K562 (cell line): ENCODE data around the gene AHSA1.

Source experiments
- FOXJ3 ChIP-seq: sonication (generic); formaldehyde crosslinking; IDR thresholded peaks from 2 replicates; pipeline ENCODE4 v1.4.0; 2020; ENCODE audit warnings: mild to moderate bottlenecking, missing genetic modification reagents
- HDAC2 ChIP-seq: fragments of 450-650 bp; IDR thresholded peaks from 2 replicates; pipeline ENCODE4 v1.6.1; 2016; ENCODE audit warnings: mild to moderate bottlenecking
- LCOR ChIP-seq: sonication (generic); formaldehyde crosslinking; IDR thresholded peaks from 2 replicates; pipeline ENCODE4 v1.8.0; 2022; ENCODE audit warnings: mild to moderate bottlenecking, missing genetic modification reagents
- PHF21A ChIP-seq: fragments of 450-650 bp; IDR thresholded peaks from 2 replicates; pipeline ENCODE4 v1.6.1; 2017; ENCODE audit warnings: low read depth, borderline replicate concordance
- SETDB1 ChIP-seq: IDR thresholded peaks from one replicate; pipeline ENCODE4 v1.6.1; 2012; ENCODE audit warnings: low read length, control low read depth, inconsistent platforms
- SRF ChIP-seq, 2 experiments: fragments of 250-450, 450-650 bp in 1 of 2; sonication (Bioruptor Pico) in 1 of 2; sonication (generic) in 1 of 2; formaldehyde crosslinking; IDR thresholded peaks; 2 replicates each; pipeline versions ENCODE4 v1.5.0 to v1.5.1; 2020 to 2022; ENCODE audit warnings: mild to moderate bottlenecking in 1 of 2, missing genetic modification reagents in 1 of 2
- TBP ChIP-seq: optimal IDR thresholded peaks from 2 replicates; pipeline ENCODE3; 2011; ENCODE audit warnings: low read depth, low read length, improper control_type of control experiment
- ZNF583 ChIP-seq: fragments of 250-450 bp; sonication (Bioruptor Pico); IDR thresholded peaks from 2 replicates; pipeline ENCODE4 v1.4.0; 2020
- TF ChIP-seq, protein P1 (sequence below): sonication (generic); formaldehyde crosslinking; IDR thresholded peaks from 2 replicates; pipeline ENCODE4 v1.8.1; 2022; ENCODE audit warnings: missing genetic modification reagents
- TF ChIP-seq, protein P2 (sequence below), 2 experiments: IDR thresholded peaks; 2 replicates each; pipeline ENCODE4 v1.6.1; 2012; ENCODE audit warnings: improper control_type of control experiment in 2 of 2, low read depth in 2 of 2, low read length in 2 of 2, borderline replicate concordance in 1 of 2
- TF ChIP-seq, protein P3 (sequence below), 3 experiments: IDR thresholded peaks in 2 of 3; conservative IDR thresholded peaks in 1 of 3; 2 replicates each; pipeline ENCODE4 v1.5.1; 2011 to 2012; ENCODE audit warnings: low read length in 3 of 3, mild to moderate bottlenecking in 3 of 3, control low read depth in 2 of 3, improper control_type of control experiment in 1 of 3, inconsistent platforms in 1 of 3, low read depth in 1 of 3, mixed read lengths in 1 of 3, moderate library complexity in 1 of 3; ENCODE audit not compliant: insufficient read depth in 2 of 3
- TF ChIP-seq, protein P4 (sequence below): fragments of 450-650 bp; IDR thresholded peaks from 2 replicates; pipeline ENCODE4 v1.6.1; 2017; ENCODE audit warnings: antibody characterized with exemption

DNA sequence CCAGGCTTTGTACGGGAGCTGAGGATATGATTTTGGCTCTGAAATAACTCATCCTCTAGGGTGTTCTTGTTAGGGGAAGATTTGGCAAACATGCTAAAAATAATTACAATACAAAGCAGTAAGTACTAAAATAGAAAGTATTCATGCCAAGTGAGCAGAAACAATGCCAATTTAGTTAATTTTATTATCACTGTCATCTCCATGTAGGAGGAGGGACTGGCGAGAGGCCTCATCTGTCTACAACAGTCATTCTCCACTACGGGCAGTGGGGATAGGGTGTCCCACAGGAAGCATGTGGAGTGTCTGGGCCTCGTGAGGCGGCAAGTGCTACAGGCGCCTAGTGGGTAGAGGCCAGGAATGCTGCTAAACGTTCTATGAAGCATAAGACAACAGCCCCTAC lies 37.4 kb downstream of the AHSA1 start:
- TF ChIP-seq SETDB1 (no peak), FOXJ3 (CRISPR knock-in tag) (no peak), LCOR (CRISPR knock-in tag) (no peak), SRF (CRISPR knock-in tag; IDR thresholded peaks at IDR 0.05) (no peak), ZNF583 (no peak), TBP (no peak), PHF21A (no peak), HDAC2 (no peak)
- TF ChIP-seq, protein P1, sequence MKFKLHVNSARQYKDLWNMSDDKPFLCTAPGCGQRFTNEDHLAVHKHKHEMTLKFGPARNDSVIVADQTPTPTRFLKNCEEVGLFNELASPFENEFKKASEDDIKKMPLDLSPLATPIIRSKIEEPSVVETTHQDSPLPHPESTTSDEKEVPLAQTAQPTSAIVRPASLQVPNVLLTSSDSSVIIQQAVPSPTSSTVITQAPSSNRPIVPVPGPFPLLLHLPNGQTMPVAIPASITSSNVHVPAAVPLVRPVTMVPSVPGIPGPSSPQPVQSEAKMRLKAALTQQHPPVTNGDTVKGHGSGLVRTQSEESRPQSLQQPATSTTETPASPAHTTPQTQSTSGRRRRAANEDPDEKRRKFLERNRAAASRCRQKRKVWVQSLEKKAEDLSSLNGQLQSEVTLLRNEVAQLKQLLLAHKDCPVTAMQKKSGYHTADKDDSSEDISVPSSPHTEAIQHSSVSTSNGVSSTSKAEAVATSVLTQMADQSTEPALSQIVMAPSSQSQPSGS = no peak
- TF ChIP-seq, protein P2, sequence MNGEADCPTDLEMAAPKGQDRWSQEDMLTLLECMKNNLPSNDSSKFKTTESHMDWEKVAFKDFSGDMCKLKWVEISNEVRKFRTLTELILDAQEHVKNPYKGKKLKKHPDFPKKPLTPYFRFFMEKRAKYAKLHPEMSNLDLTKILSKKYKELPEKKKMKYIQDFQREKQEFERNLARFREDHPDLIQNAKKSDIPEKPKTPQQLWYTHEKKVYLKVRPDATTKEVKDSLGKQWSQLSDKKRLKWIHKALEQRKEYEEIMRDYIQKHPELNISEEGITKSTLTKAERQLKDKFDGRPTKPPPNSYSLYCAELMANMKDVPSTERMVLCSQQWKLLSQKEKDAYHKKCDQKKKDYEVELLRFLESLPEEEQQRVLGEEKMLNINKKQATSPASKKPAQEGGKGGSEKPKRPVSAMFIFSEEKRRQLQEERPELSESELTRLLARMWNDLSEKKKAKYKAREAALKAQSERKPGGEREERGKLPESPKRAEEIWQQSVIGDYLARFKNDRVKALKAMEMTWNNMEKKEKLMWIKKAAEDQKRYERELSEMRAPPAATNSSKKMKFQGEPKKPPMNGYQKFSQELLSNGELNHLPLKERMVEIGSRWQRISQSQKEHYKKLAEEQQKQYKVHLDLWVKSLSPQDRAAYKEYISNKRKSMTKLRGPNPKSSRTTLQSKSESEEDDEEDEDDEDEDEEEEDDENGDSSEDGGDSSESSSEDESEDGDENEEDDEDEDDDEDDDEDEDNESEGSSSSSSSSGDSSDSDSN (IDR thresholded peaks at IDR 0.05; ENCODE audit: borderline replicate concordance in 1 of 2, low read depth in 2 of 2, low read length in 2 of 2) = no peak
- TF ChIP-seq, protein P3, sequence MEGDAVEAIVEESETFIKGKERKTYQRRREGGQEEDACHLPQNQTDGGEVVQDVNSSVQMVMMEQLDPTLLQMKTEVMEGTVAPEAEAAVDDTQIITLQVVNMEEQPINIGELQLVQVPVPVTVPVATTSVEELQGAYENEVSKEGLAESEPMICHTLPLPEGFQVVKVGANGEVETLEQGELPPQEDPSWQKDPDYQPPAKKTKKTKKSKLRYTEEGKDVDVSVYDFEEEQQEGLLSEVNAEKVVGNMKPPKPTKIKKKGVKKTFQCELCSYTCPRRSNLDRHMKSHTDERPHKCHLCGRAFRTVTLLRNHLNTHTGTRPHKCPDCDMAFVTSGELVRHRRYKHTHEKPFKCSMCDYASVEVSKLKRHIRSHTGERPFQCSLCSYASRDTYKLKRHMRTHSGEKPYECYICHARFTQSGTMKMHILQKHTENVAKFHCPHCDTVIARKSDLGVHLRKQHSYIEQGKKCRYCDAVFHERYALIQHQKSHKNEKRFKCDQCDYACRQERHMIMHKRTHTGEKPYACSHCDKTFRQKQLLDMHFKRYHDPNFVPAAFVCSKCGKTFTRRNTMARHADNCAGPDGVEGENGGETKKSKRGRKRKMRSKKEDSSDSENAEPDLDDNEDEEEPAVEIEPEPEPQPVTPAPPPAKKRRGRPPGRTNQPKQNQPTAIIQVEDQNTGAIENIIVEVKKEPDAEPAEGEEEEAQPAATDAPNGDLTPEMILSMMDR (IDR thresholded peaks at IDR 0.05 in 2 of 3, conservative IDR thresholded peaks at IDR 0.05 in 1 of 3; ENCODE audit: insufficient read depth in 2 of 3, low read depth in 1 of 3, low read length in 3 of 3) = no peak
- TF ChIP-seq, protein P4, sequence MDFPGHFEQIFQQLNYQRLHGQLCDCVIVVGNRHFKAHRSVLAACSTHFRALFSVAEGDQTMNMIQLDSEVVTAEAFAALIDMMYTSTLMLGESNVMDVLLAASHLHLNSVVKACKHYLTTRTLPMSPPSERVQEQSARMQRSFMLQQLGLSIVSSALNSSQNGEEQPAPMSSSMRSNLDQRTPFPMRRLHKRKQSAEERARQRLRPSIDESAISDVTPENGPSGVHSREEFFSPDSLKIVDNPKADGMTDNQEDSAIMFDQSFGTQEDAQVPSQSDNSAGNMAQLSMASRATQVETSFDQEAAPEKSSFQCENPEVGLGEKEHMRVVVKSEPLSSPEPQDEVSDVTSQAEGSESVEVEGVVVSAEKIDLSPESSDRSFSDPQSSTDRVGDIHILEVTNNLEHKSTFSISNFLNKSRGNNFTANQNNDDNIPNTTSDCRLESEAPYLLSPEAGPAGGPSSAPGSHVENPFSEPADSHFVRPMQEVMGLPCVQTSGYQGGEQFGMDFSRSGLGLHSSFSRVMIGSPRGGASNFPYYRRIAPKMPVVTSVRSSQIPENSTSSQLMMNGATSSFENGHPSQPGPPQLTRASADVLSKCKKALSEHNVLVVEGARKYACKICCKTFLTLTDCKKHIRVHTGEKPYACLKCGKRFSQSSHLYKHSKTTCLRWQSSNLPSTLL = no peak
